ENCODE data around the gene PPP6R3. TPM values are rescaled to one million over a fixed set of nuclear protein-coding genes. Genes with fewer than 3 reads are reported as not detected.

The PPP6R3 gene
- total and polyA plus RNA-seq, 8 donors, result 84.6 to 130 (median 109) TPM

- intact Hi-C loops (cut with DNase I), result no loop called here
- H3K4me1 ChIP-seq, result peaks cover 9 to 15% of the 10 kb centered on the region in 2 donors
- H3K27ac ChIP-seq, result peak overlapping the region in 1 of 2 donors; percentile 65
- ATAC-seq (no peak), DNase-seq (peak in 1 of 4 donors; percentile 50)
- no peak for TF ChIP-seq CTCF (IDR thresholded peaks at IDR 0.05)
- H3K9me3 ChIP-seq, result no peaks in the 10 kb centered on the region
- H3K27me3 ChIP-seq, result no peaks in the 10 kb centered on the region
- peaks cover 0 to 42% of the 10 kb centered on the region in 2 donors for H3K36me3 ChIP-seq
- no peak overlapping the region for H3K4me3 ChIP-seq
These were observed 24.2 kb upstream of the PPP6R3 start for GRCh38 chr11:68436162-68436888.

GRCh38 chr11:68436985-68437926 is 23.3 kb upstream of the PPP6R3 start:
- H3K27ac ChIP-seq, result peak overlapping the region; percentile 15 to 65

GRCh38 chr11:68437927-68438657 is 22.5 kb upstream of the PPP6R3 start:
- no peaks in the 10 kb centered on the region for H3K27me3 ChIP-seq
- no peak overlapping the region for H3K4me3 ChIP-seq
- intact Hi-C loops (cut with DNase I), result no loop called here
- ATAC-seq (no peak), DNase-seq (peak in 1 of 4 donors; percentile 79)
- no peaks in the 10 kb centered on the region for H3K9me3 ChIP-seq
- peak overlapping the region; percentile 15 to 65 for H3K27ac ChIP-seq
- TF ChIP-seq CTCF (IDR thresholded peaks at IDR 0.05), result no peak
- peaks cover 0 to 30% of the 10 kb centered on the region in 2 donors for H3K36me3 ChIP-seq
- H3K4me1 ChIP-seq, result peaks cover 9 to 15% of the 10 kb centered on the region in 2 donors

More at GRCh38 chr11:68436985-68437926, 23.3 kb upstream of the PPP6R3 start:
- peaks cover 9 to 15% of the 10 kb centered on the region in 2 donors for H3K4me1 ChIP-seq
- ATAC-seq (peak; percentile 68), DNase-seq (peak in 1 of 4 donors; percentile 72)
- no peak for TF ChIP-seq CTCF (IDR thresholded peaks at IDR 0.05)
- H3K4me3 ChIP-seq, result no peak overlapping the region
- H3K36me3 ChIP-seq, result peaks cover 0 to 38% of the 10 kb centered on the region in 2 donors
- intact Hi-C loops (cut with DNase I), result no loop called here
- H3K27me3 ChIP-seq, result no peaks in the 10 kb centered on the region
- H3K9me3 ChIP-seq, result no peaks in the 10 kb centered on the region

GRCh38 chr11:68438658-68439259 is 21.8 kb upstream of the PPP6R3 start:
- intact Hi-C loops (cut with DNase I), result no loop called here
- H3K9me3 ChIP-seq, result no peaks in the 10 kb centered on the region
- H3K4me3 ChIP-seq, result no peak overlapping the region
- ATAC-seq, result no peak
- peaks cover 0 to 23% of the 10 kb centered on the region in 2 donors for H3K36me3 ChIP-seq
- peaks cover 9 to 15% of the 10 kb centered on the region in 2 donors for H3K4me1 ChIP-seq
- H3K27ac ChIP-seq, result no peak overlapping the region
- no peak for DNase-seq
- TF ChIP-seq CTCF (IDR thresholded peaks at IDR 0.05), result no peak
- no peaks in the 10 kb centered on the region for H3K27me3 ChIP-seq
